ENCODE measurements around the gene TMEM212. TPM values are rescaled to one million over a fixed set of nuclear protein-coding genes. Genes with fewer than 3 reads are reported as not detected.
"Not testable (repeated sequence)": the region's sequence is repeated elsewhere in the genome, so short reads cannot be mapped to it uniquely, and the experiment has no call there.

Gene TMEM212
- total RNA-seq, 1 donor from 2014 or later, result not detected

GRCh38 chr3:171813897-171814460 lies 29.2 kb upstream of the TMEM212 start:
- H3K27ac Mint-ChIP-seq, result no peak overlapping the region
- peaks cover 2% of the 10 kb centered on the region for H3K9me3 Mint-ChIP-seq (ENCODE audit: low read depth)
- no peaks in the 10 kb centered on the region for H3K27me3 Mint-ChIP-seq
- TF ChIP-seq, protein P1, sequence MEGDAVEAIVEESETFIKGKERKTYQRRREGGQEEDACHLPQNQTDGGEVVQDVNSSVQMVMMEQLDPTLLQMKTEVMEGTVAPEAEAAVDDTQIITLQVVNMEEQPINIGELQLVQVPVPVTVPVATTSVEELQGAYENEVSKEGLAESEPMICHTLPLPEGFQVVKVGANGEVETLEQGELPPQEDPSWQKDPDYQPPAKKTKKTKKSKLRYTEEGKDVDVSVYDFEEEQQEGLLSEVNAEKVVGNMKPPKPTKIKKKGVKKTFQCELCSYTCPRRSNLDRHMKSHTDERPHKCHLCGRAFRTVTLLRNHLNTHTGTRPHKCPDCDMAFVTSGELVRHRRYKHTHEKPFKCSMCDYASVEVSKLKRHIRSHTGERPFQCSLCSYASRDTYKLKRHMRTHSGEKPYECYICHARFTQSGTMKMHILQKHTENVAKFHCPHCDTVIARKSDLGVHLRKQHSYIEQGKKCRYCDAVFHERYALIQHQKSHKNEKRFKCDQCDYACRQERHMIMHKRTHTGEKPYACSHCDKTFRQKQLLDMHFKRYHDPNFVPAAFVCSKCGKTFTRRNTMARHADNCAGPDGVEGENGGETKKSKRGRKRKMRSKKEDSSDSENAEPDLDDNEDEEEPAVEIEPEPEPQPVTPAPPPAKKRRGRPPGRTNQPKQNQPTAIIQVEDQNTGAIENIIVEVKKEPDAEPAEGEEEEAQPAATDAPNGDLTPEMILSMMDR (IDR thresholded peaks at IDR 0.05; ENCODE audit: unreplicated experiment), result no peak
- H3K4me3 Mint-ChIP-seq (ENCODE audit: low read depth), result no peak overlapping the region
- no peak for DNase-seq (ENCODE audit: low spot score, unreplicated experiment)
- H3K36me3 Mint-ChIP-seq (ENCODE audit: insufficient read depth), result peaks cover 2% of the 10 kb centered on the region
- peaks cover 25% of the 10 kb centered on the region for H3K4me1 Mint-ChIP-seq (ENCODE audit: low read depth)

- not testable (repeated sequence) for H3K27me3 Mint-ChIP-seq; H3K27ac Mint-ChIP-seq; H3K36me3 Mint-ChIP-seq (ENCODE audit: insufficient read depth); DNase-seq (ENCODE audit: low spot score, unreplicated experiment); H3K4me3 Mint-ChIP-seq (ENCODE audit: low read depth); H3K9me3 Mint-ChIP-seq (ENCODE audit: low read depth)
- peaks cover 19% of the 10 kb centered on the region for H3K4me1 Mint-ChIP-seq (ENCODE audit: low read depth)
Measured at GRCh38 chr3:171814662-171815061, 28.5 kb upstream of the TMEM212 start.

GRCh38 chr3:171815973-171816595 lies 27.1 kb upstream of the TMEM212 start:
- H3K27ac Mint-ChIP-seq, result no peak overlapping the region
- no peak overlapping the region for H3K4me3 Mint-ChIP-seq (ENCODE audit: low read depth)
- peaks cover 2% of the 10 kb centered on the region for H3K9me3 Mint-ChIP-seq (ENCODE audit: low read depth)
- no peak for DNase-seq (ENCODE audit: low spot score, unreplicated experiment)
- TF ChIP-seq, protein P1 (IDR thresholded peaks at IDR 0.05; ENCODE audit: unreplicated experiment), result no peak
- peaks cover 2% of the 10 kb centered on the region for H3K36me3 Mint-ChIP-seq (ENCODE audit: insufficient read depth)
- H3K4me1 Mint-ChIP-seq (ENCODE audit: low read depth), result peaks cover 23% of the 10 kb centered on the region
- no peaks in the 10 kb centered on the region for H3K27me3 Mint-ChIP-seq

- H3K36me3 Mint-ChIP-seq (ENCODE audit: insufficient read depth), result peaks cover 2% of the 10 kb centered on the region
- peaks cover 2% of the 10 kb centered on the region for H3K9me3 Mint-ChIP-seq (ENCODE audit: low read depth)
- no peak for DNase-seq (ENCODE audit: low spot score, unreplicated experiment)
- no peak overlapping the region for H3K4me3 Mint-ChIP-seq (ENCODE audit: low read depth)
- H3K27ac Mint-ChIP-seq, result no peak overlapping the region
- peaks cover 22% of the 10 kb centered on the region for H3K4me1 Mint-ChIP-seq (ENCODE audit: low read depth)
- TF ChIP-seq, protein P1 (IDR thresholded peaks at IDR 0.05; ENCODE audit: unreplicated experiment), result no peak
- H3K27me3 Mint-ChIP-seq, result no peaks in the 10 kb centered on the region
Measured at GRCh38 chr3:171817074-171817800, 25.9 kb upstream of the TMEM212 start.

DNA sequence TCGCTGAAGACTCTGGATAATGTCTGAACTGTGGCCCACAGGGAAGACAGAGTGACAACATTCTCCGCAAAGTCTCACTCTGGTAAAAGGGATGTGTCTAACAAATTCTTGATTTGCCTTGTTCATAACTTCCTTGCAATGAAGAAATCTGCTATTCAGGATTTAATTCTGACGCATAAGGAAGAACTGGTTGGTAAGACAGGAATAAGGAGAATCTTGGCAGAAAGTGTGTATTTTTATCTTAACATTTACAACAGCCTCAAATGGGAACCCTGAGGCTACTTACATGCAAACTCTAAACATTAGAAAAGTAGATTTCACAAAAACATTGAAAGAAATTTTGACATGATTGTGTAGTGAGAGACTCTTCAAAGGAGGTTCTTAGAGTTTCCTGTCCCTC lies 22.1 kb upstream of the TMEM212 start:
- Mint-ChIP-seq H3K27me3 (no peaks in the 10 kb centered on the region), H3K27ac (no peak overlapping the region), H3K9me3 (ENCODE audit: low read depth) (no peaks in the 10 kb centered on the region), H3K36me3 (ENCODE audit: insufficient read depth) (no peaks in the 10 kb centered on the region), H3K4me1 (ENCODE audit: low read depth) (peaks cover 41% of the 10 kb centered on the region), H3K4me3 (ENCODE audit: low read depth) (no peak overlapping the region)
- TF ChIP-seq, protein P1 (IDR thresholded peaks at IDR 0.05; ENCODE audit: unreplicated experiment), result no peak
- DNase-seq (ENCODE audit: low spot score, unreplicated experiment), result no peak

Data from progenitor cell of endocrine pancreas (in vitro differentiated cells).